Right atrium auricular region (tissue), 2 donors: Measurements from ENCODE around the gene ATP11A. TPM values are rescaled to one million over a fixed set of nuclear protein-coding genes. Genes with fewer than 3 reads are reported as not detected.
A peak's percentile ranks its signal among the peaks of the same experiment; 100 is the strongest.

Experiments
- DNase-seq: peaks from one replicate; pipeline ENCODE4 v3.0.0-alpha.2; 2019; ENCODE audit warnings: low spot score
- H3K27ac ChIP-seq, 2 donors: fragments of 200-600 bp; sonication (generic); 1 replicate in 1 of 2; 2 replicates in 1 of 2; pipeline ENCODE4 v1.5.1; 2016 to 2019
- H3K27me3 ChIP-seq, 2 donors: fragments of 200-600 bp; sonication (generic); one replicate each; pipeline versions ENCODE4 v1.5.1 to v1.6.0; 2017 to 2019
- H3K36me3 ChIP-seq: fragments of 200-600 bp; sonication (generic); one replicate; pipeline ENCODE4 v1.5.1; 2016
- H3K4me1 ChIP-seq, 2 donors: fragments of 200-600 bp; sonication (generic); one replicate each; pipeline versions ENCODE4 v1.5.1 to v1.6.0; 2017 to 2019
- H3K4me3 ChIP-seq, 2 donors: fragments of 200-600 bp; sonication (generic); 1 replicate in 1 of 2; 2 replicates in 1 of 2; pipeline ENCODE4 v1.5.1; 2017 to 2019; ENCODE audit warnings: mild to moderate bottlenecking in 1 of 2, moderate library complexity in 1 of 2
- H3K9me3 ChIP-seq, 2 donors: fragments of 200-600 bp; sonication (generic); one replicate each; pipeline ENCODE4 v1.5.1; 2019
- total RNA-seq, 2 donors: library from RNA; depleted of rRNA; stranded (reverse); fragments of >200 nt; gene quantifications; one replicate each; pipeline ENCODE4 v1.1.0, GENCODE V29; 2016
- TF ChIP-seq, protein P1 (sequence below), 2 donors: fragments of 200-600 bp; sonication (generic); IDR thresholded peaks; one replicate each; pipeline ENCODE4 v1.5.1; 2019; ENCODE audit warnings: antibody characterized with exemption in 2 of 2

The ATP11A gene
- total RNA-seq, 2 donors from 2014 or later, result 31.8 to 48.6 TPM

DNA sequence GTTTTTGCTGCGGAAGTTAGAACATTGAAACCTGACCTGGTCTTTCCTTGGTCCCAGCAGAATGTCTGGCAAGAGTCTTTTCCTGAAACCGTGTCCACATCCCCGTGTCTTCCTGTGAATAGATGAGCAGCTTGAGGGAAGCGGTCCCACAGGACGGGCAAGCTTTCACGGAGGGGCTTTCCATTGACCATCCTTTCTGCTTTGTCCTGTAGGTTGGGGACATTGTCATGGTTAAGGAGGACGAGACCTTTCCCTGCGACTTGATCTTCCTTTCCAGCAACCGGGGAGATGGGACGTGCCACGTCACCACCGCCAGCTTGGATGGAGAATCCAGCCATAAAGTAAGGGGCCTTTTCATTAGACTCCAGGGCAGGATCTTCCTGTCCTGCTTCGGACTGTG is 126.0 kb downstream of the ATP11A start:
- Histone ChIP-seq H3K36me3 (peaks cover 58% of the 10 kb centered on the region), H3K4me1 (no peaks in the 10 kb centered on the region), H3K4me3 (no peak overlapping the region), H3K27me3 (no peaks in the 10 kb centered on the region), H3K9me3 (peaks cover 0 to 6% of the 10 kb centered on the region in 2 donors), H3K27ac (no peak overlapping the region)
- DNase-seq, result no peak
- TF ChIP-seq, protein P1, sequence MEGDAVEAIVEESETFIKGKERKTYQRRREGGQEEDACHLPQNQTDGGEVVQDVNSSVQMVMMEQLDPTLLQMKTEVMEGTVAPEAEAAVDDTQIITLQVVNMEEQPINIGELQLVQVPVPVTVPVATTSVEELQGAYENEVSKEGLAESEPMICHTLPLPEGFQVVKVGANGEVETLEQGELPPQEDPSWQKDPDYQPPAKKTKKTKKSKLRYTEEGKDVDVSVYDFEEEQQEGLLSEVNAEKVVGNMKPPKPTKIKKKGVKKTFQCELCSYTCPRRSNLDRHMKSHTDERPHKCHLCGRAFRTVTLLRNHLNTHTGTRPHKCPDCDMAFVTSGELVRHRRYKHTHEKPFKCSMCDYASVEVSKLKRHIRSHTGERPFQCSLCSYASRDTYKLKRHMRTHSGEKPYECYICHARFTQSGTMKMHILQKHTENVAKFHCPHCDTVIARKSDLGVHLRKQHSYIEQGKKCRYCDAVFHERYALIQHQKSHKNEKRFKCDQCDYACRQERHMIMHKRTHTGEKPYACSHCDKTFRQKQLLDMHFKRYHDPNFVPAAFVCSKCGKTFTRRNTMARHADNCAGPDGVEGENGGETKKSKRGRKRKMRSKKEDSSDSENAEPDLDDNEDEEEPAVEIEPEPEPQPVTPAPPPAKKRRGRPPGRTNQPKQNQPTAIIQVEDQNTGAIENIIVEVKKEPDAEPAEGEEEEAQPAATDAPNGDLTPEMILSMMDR (IDR thresholded peaks at IDR 0.05), result no peak

DNA sequence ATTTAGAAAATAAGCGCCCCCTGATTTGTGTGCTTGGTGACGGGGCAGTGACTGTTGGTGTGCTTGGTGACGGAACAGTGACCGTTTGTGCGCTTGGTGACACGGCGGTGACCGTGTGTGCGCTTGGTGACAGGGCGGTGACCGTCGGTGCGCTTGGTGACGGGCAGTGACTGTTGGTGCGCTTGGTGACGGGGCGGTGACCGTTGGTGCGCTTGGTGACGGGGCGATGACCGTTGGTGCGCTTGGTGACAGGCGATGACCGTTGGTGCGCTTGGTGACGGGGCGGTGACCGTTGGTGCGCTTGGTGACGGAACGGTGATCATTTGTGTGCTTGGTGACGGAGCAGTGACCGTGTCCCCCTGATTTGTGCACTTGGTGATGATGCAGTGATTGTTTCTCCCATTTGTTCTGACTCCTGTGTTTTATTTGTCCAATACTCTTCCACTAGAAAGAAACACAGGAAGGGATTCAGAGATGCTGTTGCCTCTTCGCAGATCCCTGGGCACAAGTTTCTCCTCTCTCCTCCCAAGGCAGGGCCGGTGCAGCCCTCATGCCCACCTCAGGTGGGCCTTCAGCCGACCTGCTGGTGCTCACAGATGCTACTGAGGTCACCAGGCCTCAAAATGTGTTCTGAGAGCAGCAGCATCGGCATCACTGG is 128.3 kb downstream of the ATP11A start:
- Histone ChIP-seq H3K4me3 (no peak overlapping the region), H3K27me3 (no peaks in the 10 kb centered on the region), H3K27ac (no peak overlapping the region), H3K4me1 (no peaks in the 10 kb centered on the region), H3K36me3 (peaks cover 63% of the 10 kb centered on the region), H3K9me3 (peaks cover 0 to 5% of the 10 kb centered on the region in 2 donors)
- TF ChIP-seq, protein P1 (IDR thresholded peaks at IDR 0.05), result no peak
- no peak for DNase-seq

DNA sequence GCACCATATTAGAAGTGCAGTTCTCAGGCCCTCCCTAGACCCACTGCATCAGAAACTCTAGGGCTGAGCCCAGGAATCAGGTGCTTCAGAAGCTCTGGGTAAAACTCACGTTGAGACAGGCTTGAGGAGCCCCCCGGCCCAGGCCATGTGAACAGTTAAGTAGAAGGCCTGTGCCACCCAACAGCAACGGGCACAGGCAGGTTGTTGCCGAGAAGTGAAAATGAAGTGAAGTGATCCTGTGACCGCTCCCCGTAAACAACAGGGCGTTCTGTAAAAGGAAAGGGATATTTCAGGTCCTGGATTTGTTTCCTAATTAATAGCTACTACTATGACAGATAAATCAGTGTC is 128.8 kb downstream of the ATP11A start:
- peaks cover 63% of the 10 kb centered on the region for H3K36me3 ChIP-seq

DNA sequence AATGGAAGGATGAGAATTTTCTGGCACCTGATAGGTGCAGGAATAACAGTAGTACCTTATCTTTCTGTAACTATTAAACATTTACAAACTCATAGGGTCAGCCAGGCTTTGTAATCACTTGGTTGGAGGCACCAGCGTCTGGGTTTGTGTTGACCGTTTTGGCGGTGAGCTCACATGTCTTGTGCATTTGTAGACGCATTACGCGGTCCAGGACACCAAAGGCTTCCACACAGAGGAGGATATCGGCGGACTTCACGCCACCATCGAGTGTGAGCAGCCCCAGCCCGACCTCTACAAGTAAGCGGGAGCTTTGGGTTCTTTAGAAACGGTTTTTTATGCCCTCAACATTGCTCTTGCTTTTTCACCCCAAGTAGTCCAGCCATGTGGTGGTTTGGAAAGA is 129.3 kb downstream of the ATP11A start:
- H3K36me3 ChIP-seq, result peaks cover 65% of the 10 kb centered on the region
- TF ChIP-seq, protein P1 (IDR thresholded peaks at IDR 0.05), result no peak

More for the DNA sequence above, 128.8 kb downstream of the ATP11A start:
- H3K4me1 ChIP-seq, result no peaks in the 10 kb centered on the region
- TF ChIP-seq, protein P1 (IDR thresholded peaks at IDR 0.05), result no peak
- no peak overlapping the region for H3K27ac ChIP-seq
- no peak overlapping the region for H3K4me3 ChIP-seq
- H3K9me3 ChIP-seq, result peaks cover 0 to under 1% of the 10 kb centered on the region in 2 donors
- DNase-seq, result peak; percentile 49
- H3K27me3 ChIP-seq, result no peaks in the 10 kb centered on the region

DNA sequence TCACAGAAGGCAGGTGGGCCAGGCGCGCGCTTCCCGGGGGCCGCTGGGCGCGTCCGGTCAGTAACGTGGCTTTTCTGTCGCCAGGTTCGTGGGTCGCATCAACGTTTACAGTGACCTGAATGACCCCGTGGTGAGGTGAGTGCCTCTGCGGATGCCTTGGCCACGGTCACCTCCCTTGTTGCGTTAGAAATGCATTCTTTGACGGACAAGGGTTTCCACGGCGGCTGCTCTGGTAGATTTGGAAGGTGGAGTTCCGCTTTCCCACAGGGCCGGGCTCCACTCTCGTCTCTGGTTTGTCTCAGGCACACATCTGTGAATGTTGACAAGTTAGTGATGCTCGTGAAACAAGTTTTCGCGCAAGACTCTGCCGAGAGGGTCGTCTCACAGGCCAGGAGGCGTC is 130.0 kb downstream of the ATP11A start:
- TF ChIP-seq, protein P1 (IDR thresholded peaks at IDR 0.05), result no peak
- DNase-seq, result peak; percentile 42
- Histone ChIP-seq H3K4me1 (no peaks in the 10 kb centered on the region), H3K36me3 (peaks cover 68% of the 10 kb centered on the region), H3K9me3 (no peaks in the 10 kb centered on the region), H3K27ac (no peak overlapping the region), H3K4me3 (no peak overlapping the region), H3K27me3 (no peaks in the 10 kb centered on the region)

More for the DNA sequence above, 129.3 kb downstream of the ATP11A start:
- Histone ChIP-seq H3K27ac (no peak overlapping the region), H3K27me3 (no peaks in the 10 kb centered on the region), H3K4me3 (no peak overlapping the region), H3K4me1 (no peaks in the 10 kb centered on the region), H3K9me3 (no peaks in the 10 kb centered on the region)
- peak; percentile 56 for DNase-seq

DNA sequence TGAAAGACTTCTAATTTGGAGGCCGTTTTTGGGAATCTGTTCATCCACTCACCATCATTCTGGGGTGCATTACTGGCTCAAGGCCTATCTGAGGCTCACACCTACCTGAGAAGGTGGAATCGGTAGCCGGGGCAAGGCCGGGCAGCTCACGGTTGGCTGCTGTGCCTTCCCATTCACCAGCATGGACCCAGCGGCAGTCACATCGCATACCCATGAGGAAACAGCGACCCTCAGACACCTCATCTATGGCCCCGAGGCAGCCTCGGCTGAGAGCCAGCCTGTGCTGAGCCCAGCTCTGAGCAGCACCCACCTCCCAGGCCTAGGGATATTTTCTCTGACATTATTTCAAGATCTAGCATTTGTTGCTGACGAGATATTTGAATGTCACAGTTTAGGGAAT is 130.5 kb downstream of the ATP11A start:
- no peaks in the 10 kb centered on the region for H3K9me3 ChIP-seq
- no peak overlapping the region for H3K27ac ChIP-seq
- TF ChIP-seq, protein P1 (IDR thresholded peaks at IDR 0.05), result no peak
- DNase-seq, result peak; percentile 42
- no peak overlapping the region for H3K4me3 ChIP-seq
- no peaks in the 10 kb centered on the region for H3K27me3 ChIP-seq
- H3K36me3 ChIP-seq, result peaks cover 70% of the 10 kb centered on the region
- H3K4me1 ChIP-seq, result no peaks in the 10 kb centered on the region
